Fibroblast of the conjunctiva (primary cell): ENCODE data around the gene ABCD3.
"Not testable (repeated sequence)": the region's sequence is repeated elsewhere in the genome, so short reads cannot be mapped to it uniquely, and the experiment has no call there.

Experiments
- DNase-seq: peaks from one replicate; pipeline ENCODE4 v3.0.0-alpha.2; 2010; ENCODE audit warnings: low read depth

Gene ABCD3

GRCh38 chr1:94417978-94418663 is at the start of gene ABCD3:
Gene ABCD3 (plus strand): TSS chr1:94418389. CDS start chr1:94418479, 90 bp downstream.
- peak; percentile 97 for DNase-seq

- not testable (repeated sequence) for DNase-seq
These were observed 45.4 kb upstream of the ABCD3 start for GRCh38 chr1:94372771-94373170.

- DNase-seq, result not testable (repeated sequence)
These were observed 44.9 kb upstream of the ABCD3 start for GRCh38 chr1:94373311-94373710.

GRCh38 chr1:94375666-94376065 is 42.5 kb upstream of the ABCD3 start:
- DNase-seq, result not testable (repeated sequence)

- DNase-seq, result not testable (repeated sequence)
These were observed 39.7 kb upstream of the ABCD3 start for GRCh38 chr1:94378493-94378892.

GRCh38 chr1:94379615-94380014 is 38.6 kb upstream of the ABCD3 start:
- no peak for DNase-seq

- DNase-seq, result no peak
These were observed 36.0 kb upstream of the ABCD3 start for GRCh38 chr1:94382201-94382600.

GRCh38 chr1:94383966-94384408 is 34.2 kb upstream of the ABCD3 start:
- no peak for DNase-seq

GRCh38 chr1:94384485-94385265 is 33.5 kb upstream of the ABCD3 start:
- DNase-seq, result no peak

- no peak for DNase-seq
These were observed 32.8 kb upstream of the ABCD3 start for GRCh38 chr1:94385308-94385929.

GRCh38 chr1:94389298-94389697 is 28.9 kb upstream of the ABCD3 start:
- DNase-seq, result no peak

- no peak for DNase-seq
These were observed 23.9 kb upstream of the ABCD3 start for GRCh38 chr1:94394247-94394646.

GRCh38 chr1:94395231-94395630 is 23.0 kb upstream of the ABCD3 start:
- no peak for DNase-seq

- no peak for DNase-seq
These were observed 22.4 kb upstream of the ABCD3 start for GRCh38 chr1:94395748-94396309.

GRCh38 chr1:94396356-94397010 is 21.7 kb upstream of the ABCD3 start:
- DNase-seq, result no peak

- DNase-seq, result no peak
These were observed 19.8 kb upstream of the ABCD3 start for GRCh38 chr1:94398356-94398755.

- no peak for DNase-seq
These were observed 18.7 kb upstream of the ABCD3 start for GRCh38 chr1:94399453-94399852.

- no peak for DNase-seq
These were observed 17.0 kb upstream of the ABCD3 start for GRCh38 chr1:94401206-94401605.

GRCh38 chr1:94406446-94406845 is 11.7 kb upstream of the ABCD3 start:
- DNase-seq, result no peak

GRCh38 chr1:94408104-94408830 is 9.9 kb upstream of the ABCD3 start:
- DNase-seq, result no peak

- no peak for DNase-seq
These were observed 7.0 kb upstream of the ABCD3 start for GRCh38 chr1:94411237-94411636.
